HG03039 (cell line): ENCODE results near the gene TRPM8.
"Not testable (repeated sequence)": the region's sequence is repeated elsewhere in the genome, so short reads cannot be mapped to it uniquely, and the experiment has no call there.

Source experiments
- ATAC-seq: cut with Tn5 transposase; IDR thresholded peaks from one replicate; pipeline ENCODE4 v1.9.1; 2021; ENCODE audit warnings: mild to moderate bottlenecking, moderate library complexity; ENCODE audit not compliant: unreplicated experiment

Gene TRPM8

DNA sequence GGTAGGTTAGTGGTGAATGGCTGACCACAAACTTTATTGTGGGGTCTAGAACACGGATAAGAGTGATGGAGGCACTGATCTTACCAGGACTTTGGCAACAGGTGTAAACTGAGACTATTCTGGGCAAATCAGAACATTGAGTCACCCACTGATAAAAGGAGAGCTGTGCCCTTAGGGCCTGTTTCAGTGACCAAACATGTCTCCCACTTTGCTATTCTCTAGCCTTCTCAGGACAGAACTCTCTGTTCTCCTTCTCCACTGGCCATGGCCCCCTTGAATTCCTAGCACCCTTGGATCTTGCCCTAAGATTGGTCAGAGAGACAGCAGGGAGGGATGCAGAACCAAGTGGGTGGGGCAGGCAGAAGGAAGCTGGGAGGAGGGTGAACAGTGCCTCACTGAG lies 18.3 kb downstream of the TRPM8 start:
- ATAC-seq: no peak

DNA sequence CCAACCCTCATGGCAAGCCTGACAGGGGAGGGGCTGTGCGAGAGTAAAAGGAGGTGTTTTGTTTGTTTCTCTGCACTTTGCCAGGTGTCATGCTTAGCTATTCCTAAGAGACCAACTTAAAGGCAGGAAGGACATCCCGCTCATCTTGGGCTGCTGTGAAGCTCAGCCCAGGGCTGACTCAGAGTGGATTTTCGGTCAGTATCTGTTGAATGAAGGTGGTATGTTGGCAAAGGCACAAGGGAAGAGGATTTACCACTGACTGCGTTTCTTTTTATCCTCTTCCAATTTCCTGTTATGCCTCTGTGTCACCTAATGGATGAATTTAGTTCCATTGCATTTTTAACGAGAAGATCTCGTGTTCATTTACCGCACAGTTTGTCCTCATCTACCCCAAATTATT lies 18.9 kb downstream of the TRPM8 start:
- ATAC-seq: no peak

DNA sequence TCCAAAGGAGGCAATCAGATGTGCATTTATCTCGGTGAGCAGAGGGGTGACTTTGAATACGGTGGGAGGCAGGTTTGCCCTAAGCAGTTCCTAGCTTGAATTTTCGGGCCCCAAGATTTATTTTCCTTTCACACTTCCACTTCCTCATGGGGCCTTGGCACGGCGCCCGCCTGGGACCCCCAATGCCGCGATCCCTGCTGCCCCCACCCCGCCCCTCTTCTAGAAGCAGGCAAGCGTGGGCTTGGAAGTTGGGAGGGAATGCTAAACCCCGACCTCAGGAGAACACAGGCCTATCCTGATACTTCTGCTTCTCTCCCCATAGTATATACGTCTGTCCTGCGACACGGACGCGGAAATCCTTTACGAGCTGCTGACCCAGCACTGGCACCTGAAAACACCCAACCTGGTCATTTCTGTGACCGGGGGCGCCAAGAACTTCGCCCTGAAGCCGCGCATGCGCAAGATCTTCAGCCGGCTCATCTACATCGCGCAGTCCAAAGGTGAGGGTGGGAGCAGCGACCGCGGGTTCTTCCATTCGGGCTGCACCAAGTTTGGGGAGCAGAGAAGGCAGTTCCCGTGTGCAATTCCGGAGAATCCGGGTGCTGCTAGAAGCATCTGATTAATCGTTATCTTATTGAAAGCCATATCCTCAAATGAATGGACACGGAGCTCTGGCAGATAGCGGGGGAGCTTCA lies 21.6 kb downstream of the TRPM8 start:
- ATAC-seq: no peak

DNA sequence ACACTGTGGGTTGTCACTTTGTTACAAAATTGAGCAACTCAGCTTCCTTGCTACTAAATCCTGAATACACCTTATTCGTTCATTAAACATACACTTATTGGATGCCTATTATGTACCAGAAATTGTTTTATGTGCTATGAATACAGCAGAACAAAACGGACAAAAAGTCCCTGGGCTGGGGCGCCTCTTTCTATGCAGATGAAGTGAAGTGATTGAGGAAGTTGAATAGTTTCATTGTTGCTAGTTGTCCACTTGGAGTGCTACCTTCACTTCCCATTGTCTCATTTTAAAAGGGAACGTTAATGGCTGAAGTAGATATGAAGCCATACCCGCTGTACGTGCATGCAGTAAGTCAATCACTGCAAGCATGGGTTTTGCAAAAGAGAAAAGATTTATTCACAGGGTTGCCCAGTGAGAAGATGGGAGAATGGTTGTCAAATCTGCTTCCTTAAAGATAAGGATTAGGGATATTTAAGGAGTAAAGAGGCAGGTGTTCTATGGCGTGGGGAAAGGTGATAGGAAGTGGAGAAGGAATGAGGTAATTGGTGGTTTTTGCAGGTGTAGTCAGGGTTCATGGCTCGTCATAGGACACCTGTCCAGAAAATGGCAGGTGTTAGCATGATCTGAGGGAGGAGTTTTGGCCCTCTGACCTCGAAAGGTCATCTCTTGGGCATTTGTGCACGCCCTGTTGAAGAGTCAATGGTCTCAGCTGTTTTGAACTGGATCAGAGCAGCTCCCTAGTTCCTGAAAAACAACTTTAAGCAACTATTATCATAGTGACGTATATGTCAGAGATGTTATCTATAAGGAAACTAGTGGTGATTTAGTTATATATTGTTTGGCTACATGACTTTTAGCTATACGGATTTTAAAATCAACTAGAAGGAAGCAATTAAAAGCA lies 23.5 kb downstream of the TRPM8 start:
- no peak for ATAC-seq

DNA sequence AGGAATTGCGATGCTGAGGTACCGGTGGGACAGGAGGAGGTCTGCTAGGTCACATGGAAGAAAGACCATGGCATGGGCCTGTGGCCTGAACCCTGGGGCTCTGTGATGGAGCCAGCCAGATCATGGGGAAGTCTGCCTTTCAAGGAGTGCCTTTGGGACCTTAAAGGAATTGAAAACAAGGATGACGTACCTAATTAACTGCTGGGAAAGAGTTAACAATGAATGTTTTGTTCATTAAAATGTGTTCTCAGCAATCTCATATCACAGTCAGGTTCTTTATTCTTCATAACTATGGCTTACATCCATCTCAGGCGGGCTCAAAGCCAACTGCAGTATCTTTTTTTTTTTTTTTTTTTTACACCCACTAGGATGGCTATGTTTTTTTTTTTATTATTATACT lies 25.6 kb downstream of the TRPM8 start:
- ATAC-seq: no peak

DNA sequence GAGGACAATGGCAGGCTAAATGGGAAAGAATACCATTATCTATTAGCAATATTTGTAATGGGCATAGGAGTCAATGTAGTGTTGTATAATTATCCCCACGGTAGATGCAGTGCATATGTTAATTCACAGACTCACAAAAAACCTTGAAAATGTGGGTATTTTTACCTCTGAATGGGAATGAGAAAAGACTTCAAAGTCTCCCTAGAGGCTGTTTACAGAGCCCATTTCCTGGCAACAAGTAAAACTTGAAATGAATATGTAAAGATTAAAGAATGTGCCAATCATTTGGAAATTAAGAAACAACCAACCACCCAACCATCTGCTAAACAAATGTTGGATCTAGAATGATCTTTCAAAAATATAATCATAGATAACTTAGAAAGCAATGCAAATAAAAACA lies 27.1 kb downstream of the TRPM8 start:
- ATAC-seq: no peak

DNA sequence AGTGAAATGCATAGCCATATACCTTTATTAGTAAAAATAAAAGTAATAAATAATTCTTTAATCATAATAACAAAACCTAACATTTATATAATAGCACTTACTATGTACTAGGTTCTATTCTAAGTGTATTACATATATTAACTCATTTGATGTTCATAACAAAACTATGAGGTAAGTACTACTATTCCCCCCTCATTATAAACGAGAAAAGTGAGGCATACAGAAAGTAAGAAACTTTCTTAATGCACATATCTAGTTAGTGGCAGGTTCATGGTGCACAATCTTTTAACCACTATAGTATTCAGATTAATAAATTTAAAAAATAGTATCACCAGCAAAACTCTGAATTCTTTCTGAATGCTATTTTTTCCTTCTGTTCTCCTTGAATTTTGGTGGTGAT lies 27.5 kb downstream of the TRPM8 start:
- no peak for ATAC-seq

DNA sequence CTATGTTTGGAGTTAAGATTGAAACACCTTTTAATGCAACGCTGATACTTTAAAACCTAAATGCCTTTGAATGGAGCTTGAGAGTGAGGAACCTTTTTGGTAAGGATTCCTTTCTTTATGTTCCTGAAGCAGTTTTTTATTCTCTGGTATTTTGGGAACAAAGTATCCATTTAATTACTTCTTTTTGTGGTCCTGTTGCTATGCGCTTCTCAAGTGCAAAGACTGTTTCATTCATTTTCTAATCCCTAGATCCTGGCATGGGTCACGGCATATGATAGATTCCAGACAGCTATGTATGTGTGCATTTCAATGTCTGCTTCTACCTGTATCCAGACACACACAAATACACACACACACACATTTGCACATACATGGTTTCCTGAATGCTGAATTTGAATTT lies 28.0 kb downstream of the TRPM8 start:
- no peak for ATAC-seq

DNA sequence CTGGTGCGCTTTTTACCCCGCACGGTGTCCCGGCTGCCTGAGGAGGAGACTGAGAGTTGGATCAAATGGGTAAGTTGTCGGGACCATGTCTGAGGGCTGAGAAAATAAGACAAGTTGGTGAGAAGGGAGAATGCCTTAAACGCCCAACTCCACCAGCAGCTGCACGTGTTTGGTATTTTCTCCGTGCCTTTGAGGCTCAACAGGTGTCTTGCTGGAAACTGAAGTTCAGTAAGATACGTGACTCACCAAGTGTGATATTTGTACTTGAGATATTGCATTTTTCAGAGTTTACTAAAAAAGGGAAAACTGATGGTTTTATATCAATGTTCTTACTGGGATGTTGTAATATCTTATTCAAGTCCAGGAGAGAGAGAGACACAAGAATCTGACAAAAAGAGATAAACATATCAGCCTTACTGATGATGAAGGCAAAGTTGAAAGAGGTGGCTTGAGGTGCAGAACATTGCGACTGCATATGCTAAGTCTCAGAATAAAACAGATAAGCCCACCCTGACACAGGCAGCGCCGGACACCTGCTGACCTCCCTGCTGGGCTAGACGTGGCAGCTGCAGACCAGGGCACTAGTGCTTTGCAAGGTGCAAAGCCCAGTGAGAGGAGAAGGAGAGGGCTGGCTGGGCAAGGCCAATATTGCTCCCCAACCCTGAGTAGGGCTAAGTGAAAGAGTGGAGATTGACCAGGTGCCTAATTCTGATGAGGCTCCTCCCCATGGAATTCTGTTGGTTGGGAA lies 33.1 kb downstream of the TRPM8 start:
- no peak for ATAC-seq

DNA sequence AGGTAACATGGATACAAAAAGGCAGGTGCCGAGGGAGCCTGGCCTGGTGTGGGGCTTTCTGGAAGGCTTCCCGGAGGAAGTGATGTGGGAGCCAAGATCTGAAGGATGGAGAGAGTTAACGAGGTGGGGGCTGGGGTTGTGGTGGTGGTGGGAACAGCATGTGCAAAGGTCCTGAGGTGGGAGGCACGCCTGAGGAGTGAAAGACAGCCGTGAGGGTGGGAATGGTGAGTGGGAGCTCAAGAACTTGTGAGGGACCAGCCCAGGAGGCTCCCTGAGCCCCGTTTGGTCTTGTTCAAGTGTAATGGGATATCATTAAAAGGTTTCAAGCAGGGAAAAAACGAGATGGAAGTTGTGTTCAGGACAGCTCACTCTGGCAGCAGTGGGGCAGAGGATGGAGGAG lies 35.2 kb downstream of the TRPM8 start:
- ATAC-seq: no peak

DNA sequence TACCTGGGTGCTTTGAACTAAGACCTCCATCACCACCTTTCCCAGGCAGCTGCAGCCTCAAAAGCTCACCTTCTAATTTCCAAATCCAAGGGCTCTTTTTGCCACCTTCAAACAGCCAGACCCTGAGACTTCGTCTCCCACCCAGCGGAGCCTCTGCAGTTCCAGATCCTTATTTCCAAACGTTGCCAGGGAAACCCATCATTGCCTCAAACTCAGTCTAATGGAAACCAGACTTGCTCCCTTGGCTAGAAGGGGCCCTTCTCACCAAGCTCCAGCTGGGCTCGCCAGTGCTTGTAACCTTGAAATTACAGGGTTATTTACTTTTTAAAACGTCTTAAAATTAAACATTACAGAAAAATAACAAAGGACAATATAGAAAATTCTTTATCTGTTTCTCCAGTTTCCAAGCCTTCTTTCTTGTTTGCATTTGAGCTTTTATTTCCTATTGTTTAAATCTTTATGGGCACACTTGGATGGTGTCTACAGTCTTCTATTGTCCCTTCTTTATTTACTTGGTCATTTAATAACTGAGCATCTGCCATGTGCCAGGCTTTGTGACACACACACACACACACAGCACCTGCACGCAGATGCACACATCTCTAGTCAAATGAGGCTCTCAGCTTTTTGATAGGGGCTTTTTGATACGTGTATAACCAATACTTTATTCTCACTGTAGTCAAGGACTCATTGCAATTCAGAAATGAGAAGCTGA lies 36.1 kb downstream of the TRPM8 start:
- ATAC-seq: no peak

DNA sequence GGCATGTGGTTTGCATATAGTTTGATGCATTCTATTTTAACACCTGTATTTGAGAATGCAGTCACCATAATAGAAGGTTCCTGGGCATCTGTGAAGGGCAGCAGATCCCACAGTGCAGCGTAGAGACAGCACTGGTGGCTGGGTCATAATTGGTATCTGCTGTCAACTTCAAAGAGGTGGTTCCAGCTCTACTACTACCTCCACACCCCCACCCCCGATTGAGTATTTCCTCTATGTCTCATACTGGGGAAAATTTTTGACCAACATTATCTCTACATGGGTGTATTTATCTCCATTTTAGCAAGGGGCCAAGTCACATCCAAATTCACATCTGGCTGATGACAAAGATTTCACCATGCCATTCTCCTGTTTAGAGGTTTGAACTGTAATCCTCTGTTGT lies 43.0 kb downstream of the TRPM8 start:
- ATAC-seq: no peak

DNA sequence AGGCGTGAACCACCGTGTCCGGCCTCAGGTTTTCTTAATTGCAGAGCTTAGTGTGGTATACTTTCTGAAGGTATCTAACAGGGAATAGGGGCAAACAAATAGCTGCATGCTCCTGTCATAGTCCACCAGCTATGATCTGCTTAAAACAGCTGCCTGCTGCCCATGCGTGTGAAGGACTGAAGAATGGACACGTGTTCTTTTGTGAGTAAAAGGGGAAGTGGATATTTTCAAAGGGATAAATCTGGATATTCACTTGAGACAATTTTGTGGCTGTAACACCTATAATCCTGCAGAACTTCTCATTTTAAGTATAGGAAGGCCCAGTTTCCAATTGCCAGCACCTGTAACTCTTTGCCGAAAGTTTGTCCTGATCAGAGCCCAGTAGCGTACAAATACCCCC lies 44.7 kb downstream of the TRPM8 start:
- no peak for ATAC-seq

DNA sequence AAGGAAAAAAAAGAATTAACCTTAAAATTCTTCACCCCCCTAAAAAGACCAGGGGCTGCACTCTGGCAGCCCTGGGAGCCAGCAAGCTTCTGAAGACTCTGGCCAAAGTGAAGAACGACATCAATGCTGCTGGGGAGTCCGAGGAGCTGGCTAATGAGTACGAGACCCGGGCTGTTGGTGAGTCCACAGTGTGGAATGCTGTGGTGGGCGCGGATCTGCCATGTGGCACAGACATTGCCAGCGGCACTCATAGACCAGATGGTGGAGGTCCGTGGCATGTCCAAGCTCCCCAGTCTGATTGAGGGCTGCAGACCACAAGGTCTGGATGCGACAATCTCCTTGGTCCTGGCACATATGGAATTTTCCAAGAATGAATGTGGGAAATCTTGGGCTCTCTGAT lies 47.4 kb downstream of the TRPM8 start:
- ATAC-seq: no peak

DNA sequence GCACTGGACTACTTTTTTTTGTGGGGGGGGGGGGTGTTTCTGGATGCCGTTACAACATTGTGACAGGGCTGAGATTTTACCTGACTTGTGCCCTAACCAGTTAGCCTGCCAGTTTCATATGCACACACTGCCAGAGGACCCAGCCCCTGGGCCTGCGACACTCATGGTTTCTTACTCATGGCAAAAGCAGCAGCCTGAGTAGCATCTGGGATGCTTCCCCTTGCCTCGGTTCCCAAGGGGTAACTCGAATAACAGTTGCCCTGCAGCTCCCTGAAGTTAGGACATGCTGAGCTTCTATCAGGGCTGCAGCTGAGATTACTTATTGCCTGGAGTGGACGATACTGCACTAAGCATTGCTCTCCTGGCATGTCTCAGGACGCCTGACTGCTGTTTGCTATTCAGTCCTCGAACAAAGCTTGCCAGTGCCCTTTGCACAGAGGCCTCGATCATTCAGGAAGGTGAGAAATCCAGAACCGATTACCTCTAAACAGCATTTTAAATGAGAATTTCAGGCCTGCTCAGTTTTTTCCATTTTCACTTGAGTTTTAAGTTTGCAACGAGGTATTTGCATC lies 47.9 kb downstream of the TRPM8 start:
- no peak for ATAC-seq

DNA sequence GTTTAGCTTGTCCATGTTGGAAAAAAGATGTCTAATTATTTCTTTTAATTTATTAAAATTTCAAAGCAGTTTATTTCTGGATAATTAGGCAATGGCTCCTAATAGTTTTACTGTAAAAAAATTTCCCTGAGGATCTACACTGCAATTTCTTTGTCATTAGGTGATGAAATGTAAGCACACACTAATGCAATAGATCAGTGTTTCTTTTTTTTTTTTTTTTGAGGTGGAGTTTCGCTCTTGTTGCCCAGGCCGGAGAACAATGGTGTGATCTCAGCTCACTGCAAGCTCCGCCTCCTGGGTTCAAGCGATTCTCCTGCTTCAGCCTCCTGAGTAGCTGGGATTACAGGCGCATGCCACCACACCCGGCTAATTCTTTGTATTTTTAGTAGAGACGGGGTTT lies 48.5 kb downstream of the TRPM8 start:
- ATAC-seq: not testable (repeated sequence)

DNA sequence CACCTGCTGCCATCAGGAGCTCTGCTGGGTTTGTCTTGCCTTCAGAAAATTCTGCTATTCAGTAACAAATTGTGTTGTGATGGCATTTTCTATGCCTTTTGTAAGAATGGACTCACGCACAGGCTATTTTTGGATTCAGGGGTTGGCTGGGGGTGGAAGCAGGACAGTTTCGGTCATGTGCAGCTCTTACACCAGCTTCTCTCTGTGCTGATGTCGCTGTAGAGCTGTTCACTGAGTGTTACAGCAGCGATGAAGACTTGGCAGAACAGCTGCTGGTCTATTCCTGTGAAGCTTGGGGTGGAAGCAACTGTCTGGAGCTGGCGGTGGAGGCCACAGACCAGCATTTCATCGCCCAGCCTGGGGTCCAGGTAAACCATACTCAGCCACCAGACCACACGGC lies 49.2 kb downstream of the TRPM8 start:
- ATAC-seq: no peak

DNA sequence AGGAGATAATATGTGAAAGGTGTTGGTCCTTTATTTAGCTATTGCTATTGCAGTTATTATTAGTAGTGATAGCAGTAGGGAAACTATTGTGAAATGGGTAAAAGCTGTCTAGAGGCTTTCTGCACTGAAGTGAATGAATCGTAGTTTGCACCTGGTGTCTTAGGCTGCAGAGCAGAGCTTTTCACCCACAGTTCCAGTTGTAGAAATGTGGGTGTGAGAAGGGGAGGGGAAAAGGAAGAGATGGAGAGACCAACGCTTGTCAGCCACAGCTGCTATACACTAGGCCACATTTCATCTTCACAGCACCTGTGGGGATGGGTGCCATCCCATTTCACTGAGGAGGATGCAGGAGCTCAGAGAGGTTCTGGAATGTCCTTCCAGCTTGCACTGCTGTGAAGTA lies 50.0 kb downstream of the TRPM8 start:
- ATAC-seq: no peak

DNA sequence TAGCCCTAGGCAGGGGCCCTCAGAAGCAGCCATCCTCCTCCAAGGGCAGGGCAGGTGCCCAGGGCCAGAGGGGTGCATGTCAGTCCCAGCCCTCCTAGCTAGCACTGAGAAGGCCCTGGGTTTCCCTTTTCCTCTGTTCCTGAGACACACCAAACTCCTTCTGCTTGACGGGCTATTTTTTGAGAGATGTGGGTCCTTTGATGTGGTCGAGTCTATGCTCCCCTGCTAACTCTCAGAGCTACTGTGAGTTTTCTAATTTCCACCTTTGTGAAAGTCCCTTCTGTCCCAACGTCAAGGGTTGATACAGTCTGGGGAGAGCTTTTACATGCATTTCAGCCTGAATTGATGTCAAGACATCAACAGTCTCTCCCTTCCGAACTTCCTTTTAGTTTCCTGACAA lies 51.4 kb downstream of the TRPM8 start:
- ATAC-seq: no peak

DNA sequence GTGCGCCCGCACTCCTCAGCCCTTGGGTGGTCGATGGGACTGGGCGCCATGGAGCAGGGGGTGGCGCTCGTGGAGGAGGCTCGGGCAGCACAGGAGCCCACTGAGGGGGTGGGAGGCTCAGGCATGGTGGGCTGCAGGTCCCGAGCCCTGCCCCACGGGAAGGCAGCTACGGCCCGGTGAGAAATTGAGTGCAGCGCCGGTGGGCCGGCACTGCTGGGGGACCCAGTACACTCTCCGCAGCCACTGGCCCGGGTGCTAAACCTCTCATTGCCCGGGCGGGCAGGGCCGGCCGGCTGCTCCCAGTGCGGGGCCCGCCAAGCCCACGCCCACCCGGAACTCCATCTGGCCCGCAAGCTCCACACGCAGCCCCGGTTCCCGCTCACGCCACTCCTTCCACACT lies 55.3 kb downstream of the TRPM8 start:
- ATAC-seq: not testable (repeated sequence)
